Measurements from ENCODE around the gene ATP2A3. TPM values are rescaled to one million over a fixed set of nuclear protein-coding genes. Genes with fewer than 3 reads are reported as not detected.

The ATP2A3 gene
- total RNA-seq, 1 experiment from 2014 or later, result 5.7 TPM

- DNase-seq, result no peak
- Histone ChIP-seq H3K27me3 (ENCODE audit: control insufficient read depth, insufficient read depth, low read length) (no peaks in the 10 kb centered on the region), H3K4me3 (ENCODE audit: insufficient read depth, low read depth, low read length) (no peak overlapping the region)
These were observed 49.9 kb downstream of the ATP2A3 start for GRCh38 chr17:3914312-3914670.

GRCh38 chr17:3913531-3914311 lies 50.5 kb downstream of the ATP2A3 start:
- Histone ChIP-seq H3K36me3 (replicated peaks; ENCODE audit: control insufficient read depth, insufficient read depth, low read length) (no peaks in the 10 kb centered on the region), H3K4me3 (ENCODE audit: insufficient read depth, low read depth, low read length) (no peak overlapping the region), H3K27me3 (ENCODE audit: control insufficient read depth, insufficient read depth, low read length) (no peaks in the 10 kb centered on the region)
- DNase-seq, result peak; percentile 95

More at GRCh38 chr17:3914312-3914670, 49.9 kb downstream of the ATP2A3 start:
- no peaks in the 10 kb centered on the region for H3K36me3 ChIP-seq (replicated peaks; ENCODE audit: control insufficient read depth, insufficient read depth, low read length)

- H3K27me3 ChIP-seq (ENCODE audit: control insufficient read depth, insufficient read depth, low read length), result no peaks in the 10 kb centered on the region
- H3K36me3 ChIP-seq (replicated peaks; ENCODE audit: control insufficient read depth, insufficient read depth, low read length), result no peaks in the 10 kb centered on the region
- no peak for DNase-seq
- H3K4me3 ChIP-seq (ENCODE audit: insufficient read depth, low read depth, low read length), result no peak overlapping the region
These were observed 51.4 kb downstream of the ATP2A3 start for GRCh38 chr17:3912827-3913226.

GRCh38 chr17:3911271-3912053 lies 52.8 kb downstream of the ATP2A3 start:
- H3K36me3 ChIP-seq (replicated peaks; ENCODE audit: control insufficient read depth, insufficient read depth, low read length), result no peaks in the 10 kb centered on the region
- DNase-seq, result peak; percentile 72
- H3K27me3 ChIP-seq (ENCODE audit: control insufficient read depth, insufficient read depth, low read length), result no peaks in the 10 kb centered on the region
- no peak overlapping the region for H3K4me3 ChIP-seq (ENCODE audit: insufficient read depth, low read depth, low read length)

GRCh38 chr17:3910420-3911270 lies 53.6 kb downstream of the ATP2A3 start:
- Histone ChIP-seq H3K4me3 (ENCODE audit: insufficient read depth, low read depth, low read length) (no peak overlapping the region), H3K36me3 (replicated peaks; ENCODE audit: control insufficient read depth, insufficient read depth, low read length) (no peaks in the 10 kb centered on the region), H3K27me3 (ENCODE audit: control insufficient read depth, insufficient read depth, low read length) (no peaks in the 10 kb centered on the region)
- no peak for DNase-seq

GRCh38 chr17:3909257-3909656 lies 55.0 kb downstream of the ATP2A3 start:
- no peaks in the 10 kb centered on the region for H3K36me3 ChIP-seq (replicated peaks; ENCODE audit: control insufficient read depth, insufficient read depth, low read length)
- no peaks in the 10 kb centered on the region for H3K27me3 ChIP-seq (ENCODE audit: control insufficient read depth, insufficient read depth, low read length)
- no peak overlapping the region for H3K4me3 ChIP-seq (ENCODE audit: insufficient read depth, low read depth, low read length)
- DNase-seq, result no peak

- no peak overlapping the region for H3K4me3 ChIP-seq (ENCODE audit: insufficient read depth, low read depth, low read length)
- no peaks in the 10 kb centered on the region for H3K36me3 ChIP-seq (replicated peaks; ENCODE audit: control insufficient read depth, insufficient read depth, low read length)
- H3K27me3 ChIP-seq (ENCODE audit: control insufficient read depth, insufficient read depth, low read length), result no peaks in the 10 kb centered on the region
- DNase-seq, result no peak
These were observed 56.6 kb downstream of the ATP2A3 start for GRCh38 chr17:3907483-3908216.

GRCh38 chr17:3906881-3907280 lies 57.4 kb downstream of the ATP2A3 start:
- no peaks in the 10 kb centered on the region for H3K36me3 ChIP-seq (replicated peaks; ENCODE audit: control insufficient read depth, insufficient read depth, low read length)
- no peaks in the 10 kb centered on the region for H3K27me3 ChIP-seq (ENCODE audit: control insufficient read depth, insufficient read depth, low read length)
- no peak for DNase-seq
- H3K4me3 ChIP-seq (ENCODE audit: insufficient read depth, low read depth, low read length), result no peak overlapping the region

GRCh38 chr17:3905017-3905520 lies 59.2 kb downstream of the ATP2A3 start:
- H3K36me3 ChIP-seq (replicated peaks; ENCODE audit: control insufficient read depth, insufficient read depth, low read length), result no peaks in the 10 kb centered on the region
- H3K4me3 ChIP-seq (ENCODE audit: insufficient read depth, low read depth, low read length), result no peak overlapping the region
- no peaks in the 10 kb centered on the region for H3K27me3 ChIP-seq (ENCODE audit: control insufficient read depth, insufficient read depth, low read length)
- DNase-seq, result no peak

GRCh38 chr17:3904501-3904900 lies 59.7 kb downstream of the ATP2A3 start:
- peak; percentile 82 for DNase-seq
- Histone ChIP-seq H3K36me3 (replicated peaks; ENCODE audit: control insufficient read depth, insufficient read depth, low read length) (no peaks in the 10 kb centered on the region), H3K27me3 (ENCODE audit: control insufficient read depth, insufficient read depth, low read length) (no peaks in the 10 kb centered on the region), H3K4me3 (ENCODE audit: insufficient read depth, low read depth, low read length) (no peak overlapping the region)

GRCh38 chr17:3903881-3904290 lies 60.4 kb downstream of the ATP2A3 start:
- peak; percentile 73 for DNase-seq
- Histone ChIP-seq H3K4me3 (ENCODE audit: insufficient read depth, low read depth, low read length) (no peak overlapping the region), H3K36me3 (replicated peaks; ENCODE audit: control insufficient read depth, insufficient read depth, low read length) (no peaks in the 10 kb centered on the region), H3K27me3 (ENCODE audit: control insufficient read depth, insufficient read depth, low read length) (no peaks in the 10 kb centered on the region)

GRCh38 chr17:3903051-3903825 lies 61.0 kb downstream of the ATP2A3 start:
- H3K27me3 ChIP-seq (ENCODE audit: control insufficient read depth, insufficient read depth, low read length), result no peaks in the 10 kb centered on the region
- peak; percentile 69 for DNase-seq
- no peaks in the 10 kb centered on the region for H3K36me3 ChIP-seq (replicated peaks; ENCODE audit: control insufficient read depth, insufficient read depth, low read length)
- H3K4me3 ChIP-seq (ENCODE audit: insufficient read depth, low read depth, low read length), result no peak overlapping the region

- no peaks in the 10 kb centered on the region for H3K36me3 ChIP-seq (replicated peaks; ENCODE audit: control insufficient read depth, insufficient read depth, low read length)
- no peak for DNase-seq
- no peaks in the 10 kb centered on the region for H3K27me3 ChIP-seq (ENCODE audit: control insufficient read depth, insufficient read depth, low read length)
- H3K4me3 ChIP-seq (ENCODE audit: insufficient read depth, low read depth, low read length), result no peak overlapping the region
These were observed 63.6 kb downstream of the ATP2A3 start for GRCh38 chr17:3900646-3901045.

Data from H7 (cell line).